GM12872 (cell line): ENCODE measurements around the gene YBX1.

Experiments used
- CTCF ChIP-seq: IDR thresholded peaks from 3 replicates; pipeline ENCODE4 v1.5.1; 2011; ENCODE audit warnings: low read depth, mild to moderate bottlenecking, low read length, moderate library complexity; ENCODE audit not compliant: insufficient read depth

YBX1 gene

GRCh38 chr1:42691157-42691498 is 8.9 kb downstream of the YBX1 start:
- no peak for TF ChIP-seq CTCF

GRCh38 chr1:42692461-42692860 is 10.2 kb downstream of the YBX1 start:
- TF ChIP-seq CTCF = no peak

DNA sequence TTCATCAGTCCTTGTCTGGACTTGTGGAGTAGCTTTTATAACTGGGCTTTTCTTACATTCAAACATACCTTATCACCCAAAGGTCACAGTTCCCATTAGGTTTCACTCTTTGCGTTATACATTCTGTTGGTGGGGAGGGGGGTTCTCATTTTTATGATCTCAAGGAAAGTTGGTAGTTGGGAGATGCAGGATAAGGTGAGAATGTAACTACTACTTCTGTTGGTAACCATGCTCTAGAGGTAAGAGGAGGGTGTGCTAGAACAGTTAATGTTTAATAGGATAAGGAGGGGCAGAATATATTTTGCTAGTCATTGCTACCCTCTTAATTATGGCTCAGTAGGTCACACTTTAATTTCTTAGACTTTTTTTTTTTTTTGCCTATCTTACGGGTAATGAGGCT is 10.7 kb downstream of the YBX1 start:
- TF ChIP-seq CTCF = no peak

DNA sequence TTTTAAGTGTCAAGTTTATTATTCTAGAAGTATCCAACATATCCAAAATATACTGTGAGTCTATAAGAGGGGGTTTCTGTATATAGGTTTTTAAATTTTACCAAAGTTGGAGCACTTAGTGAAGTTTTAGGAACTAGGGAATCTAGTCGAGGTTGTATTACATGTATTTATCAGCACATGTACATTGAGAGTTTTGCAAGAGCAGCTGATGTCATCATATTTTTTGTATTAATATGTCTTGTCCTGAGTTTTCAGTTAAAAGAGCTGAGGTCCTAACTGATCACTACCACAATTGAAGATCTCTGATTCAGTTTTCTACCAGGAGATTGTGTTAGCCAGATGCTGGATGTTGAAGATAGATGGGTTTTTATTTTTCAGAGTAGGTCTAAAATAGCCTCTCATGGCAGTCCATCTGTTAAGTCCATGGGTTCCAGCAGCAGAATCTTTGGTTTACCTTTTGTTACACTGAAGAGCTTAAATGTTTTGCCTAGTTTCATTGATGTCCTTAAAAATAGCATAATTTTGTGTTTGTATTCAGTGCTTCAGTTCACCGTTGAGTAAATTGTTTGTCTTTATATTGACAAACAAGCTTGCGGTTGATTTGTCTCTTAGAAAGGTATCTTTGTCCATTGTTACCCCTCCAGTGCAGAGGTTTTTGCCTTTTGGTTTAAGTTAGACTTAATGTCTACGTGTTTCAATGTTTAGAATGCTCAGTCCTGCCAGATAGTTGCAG is 16.0 kb downstream of the YBX1 start:
- TF ChIP-seq CTCF = no peak

GRCh38 chr1:42700006-42700405 is 17.8 kb downstream of the YBX1 start:
- no peak for TF ChIP-seq CTCF

- no peak for TF ChIP-seq CTCF
These were observed 21.8 kb downstream of the YBX1 start for GRCh38 chr1:42703888-42704464.

DNA sequence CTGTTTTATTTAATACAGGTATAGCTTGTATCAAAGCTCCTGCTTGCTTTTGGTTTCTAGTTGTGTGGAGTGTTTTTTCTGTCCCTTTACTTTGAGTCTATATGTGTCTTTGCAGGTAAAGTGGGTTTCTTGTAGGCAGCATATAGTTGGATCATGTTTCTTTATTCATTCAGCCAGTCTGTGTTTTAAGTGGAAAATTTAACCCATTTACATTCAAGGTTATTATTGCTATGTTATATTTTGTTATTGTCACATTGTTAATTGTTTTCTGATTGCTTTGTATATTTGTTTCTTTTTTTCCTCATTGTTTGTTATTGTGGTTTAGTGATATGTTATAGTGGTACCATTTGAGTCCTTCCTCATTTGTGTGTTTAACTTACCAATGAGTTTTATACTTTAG is 31.1 kb downstream of the YBX1 start:
- no peak for TF ChIP-seq CTCF
